SK-N-SH (cell line): ENCODE data around the gene NCAPD3. TPM values are rescaled to one million over a fixed set of nuclear protein-coding genes. Genes with fewer than 3 reads are reported as not detected.

Source experiments
- CTCF ChIA-PET: fragments of 300-600, 350-600 bp; formaldehyde crosslinking; extraction: SDS; loops from one replicate; lab custom pipeline; 2021; lab: Yijun Ruan, JAX
- POLR2A ChIA-PET: fragments of 350-600 bp; sonication (Branson Sonifier 250); formaldehyde crosslinking; extraction: SDS; loops from one replicate; lab custom pipeline; 2020; ENCODE audit warnings: antibody characterized with exemption, inconsistent platforms; lab: Yijun Ruan, JAX
- DNase-seq: peaks from one replicate; pipeline ENCODE4 v3.0.0; 2012
- H2AFZ ChIP-seq: fragments of 200-600 bp; sonication (generic); 2 replicates; pipeline ENCODE4 v1.8.1; 2016; ENCODE audit warnings: antibody characterized with exemption, mild to moderate bottlenecking, low read depth
- H3F3A ChIP-seq: fragments of 200-600 bp; sonication (generic); replicated peaks from 2 replicates; pipeline ENCODE3; 2016; ENCODE audit warnings: antibody characterized with exemption, mild to moderate bottlenecking; ENCODE audit not compliant: insufficient read depth
- H3K27ac ChIP-seq, 2 experiments: fragments of 200-500 bp in 1 of 2; fragments of 200-600 bp in 1 of 2; sonication (Bioruptor generic) in 1 of 2; sonication (generic), shearing (Covaris generic) in 1 of 2; 2 replicates each; pipeline versions ENCODE4 v1.5.1 to v1.6.1; 2014 to 2016; ENCODE audit warnings: low read depth in 2 of 2, inconsistent platforms in 1 of 2, low read length in 1 of 2, mild to moderate bottlenecking in 1 of 2, mixed read lengths in 1 of 2
- H3K27me3 ChIP-seq: fragments of 200-600 bp; sonication (generic), shearing (Covaris generic); 2 replicates; pipeline ENCODE4 v1.6.1; 2016; ENCODE audit warnings: mixed run types; ENCODE audit not compliant: insufficient read depth
- H3K36me3 ChIP-seq, 2 experiments: fragments of 200-500 bp in 1 of 2; fragments of 200-600 bp in 1 of 2; sonication (Bioruptor generic) in 1 of 2; sonication (generic) in 1 of 2; replicated peaks in 1 of 2; 2 replicates each; pipeline versions ENCODE3 to v1.5.1; 2014 to 2016; ENCODE audit warnings: low read length in 1 of 2, mild to moderate bottlenecking in 1 of 2; ENCODE audit not compliant: insufficient read depth in 2 of 2, control insufficient read depth in 1 of 2
- H3K4me1 ChIP-seq, 2 experiments: fragments of 200-500 bp in 1 of 2; fragments of 200-600 bp in 1 of 2; sonication (Bioruptor generic) in 1 of 2; sonication (generic), shearing (Covaris generic) in 1 of 2; 2 replicates each; pipeline versions ENCODE4 v1.5.1 to v1.6.1; 2014 to 2016; ENCODE audit warnings: low read depth in 1 of 2, low read length in 1 of 2, mixed run types in 1 of 2; ENCODE audit not compliant: insufficient read depth in 2 of 2, control insufficient read depth in 1 of 2
- H3K4me2 ChIP-seq: fragments of 200-600 bp; sonication (generic), shearing (Covaris generic); 2 replicates; pipeline ENCODE4 v1.6.1; 2017; ENCODE audit warnings: mixed run types
- H3K4me3 ChIP-seq, 2 experiments: fragments of 200-500 bp in 1 of 2; fragments of 200-600 bp in 1 of 2; sonication (Bioruptor generic) in 1 of 2; sonication (generic), shearing (Covaris generic) in 1 of 2; 2 replicates each; pipeline versions ENCODE4 v1.5.1 to v1.8.1; 2014 to 2016; ENCODE audit warnings: low read depth in 2 of 2, inconsistent platforms in 1 of 2, low read length in 1 of 2, mild to moderate bottlenecking in 1 of 2, mixed read lengths in 1 of 2, moderate library complexity in 1 of 2
- H3K79me2 ChIP-seq: fragments of 200-600 bp; sonication (generic); 2 replicates; pipeline ENCODE4 v1.8.1; 2017; ENCODE audit warnings: mild to moderate bottlenecking; ENCODE audit not compliant: insufficient read depth
- H3K9ac ChIP-seq: fragments of 200-600 bp; sonication (generic); 2 replicates; pipeline ENCODE4 v1.6.1; 2017; ENCODE audit warnings: mixed run types
- H3K9me2 ChIP-seq: fragments of 200-600 bp; sonication (generic); 2 replicates; pipeline ENCODE4 v1.6.1; 2017; ENCODE audit warnings: mixed run types
- H3K9me3 ChIP-seq: fragments of 200-600 bp; sonication (generic); 2 replicates; pipeline ENCODE4 v1.6.1; 2017; ENCODE audit warnings: mixed run types, mild to moderate bottlenecking, moderate library complexity
- H4K20me1 ChIP-seq: fragments of 200-600 bp; sonication (generic); 2 replicates; pipeline ENCODE4 v1.6.1; 2017; ENCODE audit warnings: mild to moderate bottlenecking, mixed run types; ENCODE audit not compliant: insufficient read depth
- EP300 ChIP-seq, 2 experiments: IDR thresholded peaks; 2 replicates each; pipeline versions ENCODE4 v1.4.0 to v1.6.1; 2012; ENCODE audit warnings: borderline replicate concordance in 1 of 2, low read depth in 1 of 2, low read length in 1 of 2
- EZH2phosphoT487 ChIP-seq: fragments of 200-600 bp; sonication (generic); IDR thresholded peaks from 2 replicates; pipeline ENCODE4 v1.6.1; 2017; ENCODE audit warnings: low read depth, mixed run types, mild to moderate bottlenecking, antibody characterized with exemption, moderate library complexity, borderline replicate concordance
- GATA2 ChIP-seq: sonication (generic); formaldehyde crosslinking; IDR thresholded peaks from 2 replicates; pipeline ENCODE4 v1.5.0; 2020; ENCODE audit warnings: mild to moderate bottlenecking, missing genetic modification reagents
- MEF2A ChIP-seq: IDR thresholded peaks from 2 replicates; pipeline ENCODE4 v1.4.0; 2012; ENCODE audit warnings: low read depth, borderline replicate concordance
- MXI1 ChIP-seq: IDR thresholded peaks from 2 replicates; pipeline ENCODE4 v1.6.1; 2012; ENCODE audit warnings: mild to moderate bottlenecking, low read depth, low read length, improper control_type of control experiment
- POLR2AphosphoS5 ChIP-seq: IDR thresholded peaks from 2 replicates; pipeline ENCODE4 v1.6.1; 2012; ENCODE audit warnings: low read depth, low read length
- RCOR1 ChIP-seq: fragments of 150-350 bp; IDR thresholded peaks from 2 replicates; pipeline ENCODE4 v1.6.1; 2017; ENCODE audit warnings: antibody characterized with exemption, low read length
- SMC3 ChIP-seq: IDR thresholded peaks from 2 replicates; pipeline ENCODE4 v1.6.1; 2012; ENCODE audit warnings: low read depth, low read length, improper control_type of control experiment
- TAF1 ChIP-seq: IDR thresholded peaks from 2 replicates; pipeline ENCODE4 v1.6.1; 2012; ENCODE audit warnings: low read depth, mild to moderate bottlenecking, low read length, moderate library complexity, borderline replicate concordance
- TEAD4 ChIP-seq: IDR thresholded peaks from 2 replicates; pipeline ENCODE4 v1.4.0; 2012; ENCODE audit warnings: mild to moderate bottlenecking, borderline replicate concordance; ENCODE audit not compliant: insufficient read depth
- WGBS: methylation state at CpG from one replicate; pipeline ENCODE4 v1.1.6; 2017; ENCODE audit warnings: low lambda C conversion rate; 5-methylcytosine and 5-hydroxymethylcytosine counted together
- polyA plus RNA-seq, 3 experiments: library from polyadenylated mRNA; depleted of rRNA; stranded (reverse); fragments of >200 nt; gene quantifications; 2 replicates each; pipeline ENCODE4 v1.2.3, GENCODE V29; 2012
- TF ChIP-seq, protein P1 (sequence below): IDR thresholded peaks from 2 replicates; pipeline ENCODE4 v1.4.0; 2012; ENCODE audit warnings: low read depth, borderline replicate concordance
- TF ChIP-seq, protein P2 (sequence below): fragments of 200-600 bp; sonication (generic); IDR thresholded peaks from 2 replicates; pipeline ENCODE4 v1.6.1; 2017; ENCODE audit warnings: antibody characterized with exemption, mild to moderate bottlenecking, moderate library complexity
- TF ChIP-seq, protein P3 (sequence below): IDR thresholded peaks from 2 replicates; pipeline ENCODE4 v1.4.0; 2012; ENCODE audit warnings: low read depth, borderline replicate concordance
- TF ChIP-seq, protein P4 (sequence below): IDR thresholded peaks from 2 replicates; pipeline ENCODE4 v1.4.0; 2012; ENCODE audit warnings: low read depth
- TF ChIP-seq, protein P5 (sequence below): IDR thresholded peaks from 2 replicates; pipeline ENCODE4; 2012

NCAPD3 gene
- polyA plus RNA-seq, 1 of the 3 experiments (the other 2 are of a cell fraction) = 19.5 TPM

DNA sequence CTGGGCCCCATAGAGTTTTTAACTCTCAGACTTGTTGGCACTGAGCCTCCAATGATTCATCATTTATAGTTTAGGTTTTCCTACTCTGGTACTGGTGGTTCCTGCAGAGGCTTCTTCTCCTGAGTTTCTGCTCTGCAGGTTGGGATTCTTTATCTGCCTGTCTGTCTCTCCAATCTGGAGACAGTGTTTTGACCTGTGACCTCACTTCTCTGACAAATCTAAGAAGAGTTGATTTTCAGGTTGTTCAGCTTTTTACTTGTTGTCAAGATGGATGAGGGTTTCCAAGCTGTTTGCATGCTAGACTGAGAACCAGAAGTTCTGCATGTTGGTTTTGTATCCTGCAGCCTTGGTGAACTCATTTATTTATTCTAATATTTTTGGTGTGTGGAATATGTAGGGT lies 91.0 kb downstream of the NCAPD3 start:
- H3K4me3 ChIP-seq = no peak overlapping the region
- no peaks in the 10 kb centered on the region for H4K20me1 ChIP-seq
- H3K36me3 ChIP-seq = peaks cover 0 to 11% of the 10 kb centered on the region in 2 experiments
- no peak overlapping the region for H3K9ac ChIP-seq
- peaks cover 12% of the 10 kb centered on the region; the same call in 1 of the 2 replicates for H3K9me3 ChIP-seq
- ChIA-PET CTCF (no interaction called here), POLR2A (no interaction called here)
- no peaks in the 10 kb centered on the region for H3F3A ChIP-seq
- DNase-seq = no peak
- H3K27ac ChIP-seq = no peak overlapping the region
- H3K4me2 ChIP-seq = no peak overlapping the region
- H3K4me1 ChIP-seq = no peaks in the 10 kb centered on the region
- TF ChIP-seq POLR2AphosphoS5 (no peak), EP300 (IDR thresholded peaks at IDR 0.05; ENCODE audit: borderline replicate concordance in 1 of 2, low read depth in 1 of 2, low read length in 1 of 2) (no peak), RCOR1 (no peak), MEF2A (no peak), EZH2phosphoT487 (no peak), TEAD4 (no peak), TAF1 (no peak)
- TF ChIP-seq, protein P1, sequence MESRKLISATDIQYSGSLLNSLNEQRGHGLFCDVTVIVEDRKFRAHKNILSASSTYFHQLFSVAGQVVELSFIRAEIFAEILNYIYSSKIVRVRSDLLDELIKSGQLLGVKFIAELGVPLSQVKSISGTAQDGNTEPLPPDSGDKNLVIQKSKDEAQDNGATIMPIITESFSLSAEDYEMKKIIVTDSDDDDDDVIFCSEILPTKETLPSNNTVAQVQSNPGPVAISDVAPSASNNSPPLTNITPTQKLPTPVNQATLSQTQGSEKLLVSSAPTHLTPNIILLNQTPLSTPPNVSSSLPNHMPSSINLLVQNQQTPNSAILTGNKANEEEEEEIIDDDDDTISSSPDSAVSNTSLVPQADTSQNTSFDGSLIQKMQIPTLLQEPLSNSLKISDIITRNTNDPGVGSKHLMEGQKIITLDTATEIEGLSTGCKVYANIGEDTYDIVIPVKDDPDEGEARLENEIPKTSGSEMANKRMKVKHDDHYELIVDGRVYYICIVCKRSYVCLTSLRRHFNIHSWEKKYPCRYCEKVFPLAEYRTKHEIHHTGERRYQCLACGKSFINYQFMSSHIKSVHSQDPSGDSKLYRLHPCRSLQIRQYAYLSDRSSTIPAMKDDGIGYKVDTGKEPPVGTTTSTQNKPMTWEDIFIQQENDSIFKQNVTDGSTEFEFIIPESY = no peak
- TF ChIP-seq, protein P2, sequence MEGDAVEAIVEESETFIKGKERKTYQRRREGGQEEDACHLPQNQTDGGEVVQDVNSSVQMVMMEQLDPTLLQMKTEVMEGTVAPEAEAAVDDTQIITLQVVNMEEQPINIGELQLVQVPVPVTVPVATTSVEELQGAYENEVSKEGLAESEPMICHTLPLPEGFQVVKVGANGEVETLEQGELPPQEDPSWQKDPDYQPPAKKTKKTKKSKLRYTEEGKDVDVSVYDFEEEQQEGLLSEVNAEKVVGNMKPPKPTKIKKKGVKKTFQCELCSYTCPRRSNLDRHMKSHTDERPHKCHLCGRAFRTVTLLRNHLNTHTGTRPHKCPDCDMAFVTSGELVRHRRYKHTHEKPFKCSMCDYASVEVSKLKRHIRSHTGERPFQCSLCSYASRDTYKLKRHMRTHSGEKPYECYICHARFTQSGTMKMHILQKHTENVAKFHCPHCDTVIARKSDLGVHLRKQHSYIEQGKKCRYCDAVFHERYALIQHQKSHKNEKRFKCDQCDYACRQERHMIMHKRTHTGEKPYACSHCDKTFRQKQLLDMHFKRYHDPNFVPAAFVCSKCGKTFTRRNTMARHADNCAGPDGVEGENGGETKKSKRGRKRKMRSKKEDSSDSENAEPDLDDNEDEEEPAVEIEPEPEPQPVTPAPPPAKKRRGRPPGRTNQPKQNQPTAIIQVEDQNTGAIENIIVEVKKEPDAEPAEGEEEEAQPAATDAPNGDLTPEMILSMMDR = no peak
- TF ChIP-seq, protein P3, sequence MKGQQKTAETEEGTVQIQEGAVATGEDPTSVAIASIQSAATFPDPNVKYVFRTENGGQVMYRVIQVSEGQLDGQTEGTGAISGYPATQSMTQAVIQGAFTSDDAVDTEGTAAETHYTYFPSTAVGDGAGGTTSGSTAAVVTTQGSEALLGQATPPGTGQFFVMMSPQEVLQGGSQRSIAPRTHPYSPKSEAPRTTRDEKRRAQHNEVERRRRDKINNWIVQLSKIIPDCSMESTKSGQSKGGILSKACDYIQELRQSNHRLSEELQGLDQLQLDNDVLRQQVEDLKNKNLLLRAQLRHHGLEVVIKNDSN = no peak
- TF ChIP-seq, protein P4, sequence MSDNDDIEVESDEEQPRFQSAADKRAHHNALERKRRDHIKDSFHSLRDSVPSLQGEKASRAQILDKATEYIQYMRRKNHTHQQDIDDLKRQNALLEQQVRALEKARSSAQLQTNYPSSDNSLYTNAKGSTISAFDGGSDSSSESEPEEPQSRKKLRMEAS = no peak
- TF ChIP-seq, all 33 proteins: peak for 0
- H3K79me2 ChIP-seq = peaks cover 17% of the 10 kb centered on the region; the same call in 1 of the 2 replicates
- no peak overlapping the region for H2AFZ ChIP-seq
- H3K9me2 ChIP-seq = no peaks in the 10 kb centered on the region
- no peaks in the 10 kb centered on the region for H3K27me3 ChIP-seq

DNA sequence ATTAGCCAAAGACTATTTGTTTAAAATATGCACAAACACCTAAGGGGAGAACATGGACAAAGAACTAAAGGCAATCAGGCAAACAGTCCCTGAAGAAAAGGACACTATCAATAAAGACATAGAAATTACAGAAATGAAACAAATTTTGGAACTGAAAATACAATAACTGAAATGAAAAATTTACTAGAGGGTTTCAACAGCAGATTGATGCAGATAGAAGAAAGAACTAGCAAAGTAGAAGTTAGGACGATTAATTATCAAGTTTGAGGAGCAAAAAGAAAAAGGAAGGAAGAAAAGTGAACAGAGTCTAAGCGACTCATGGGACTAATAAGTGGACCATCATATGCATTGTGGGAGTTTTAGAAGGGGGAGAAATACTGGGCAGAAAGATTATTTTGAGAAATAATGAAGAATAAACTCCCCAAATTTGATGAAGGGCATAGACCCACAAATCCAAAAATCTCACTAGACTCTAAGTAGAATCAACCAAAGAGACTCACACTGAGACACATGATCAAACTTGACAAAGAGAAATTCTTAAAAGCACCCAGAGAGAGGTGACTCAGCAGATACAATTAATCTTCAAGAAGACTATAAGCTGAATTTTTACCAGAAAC lies 92.0 kb downstream of the NCAPD3 start:
- Histone ChIP-seq H3K79me2 (peaks cover 20% of the 10 kb centered on the region; the same call in 1 of the 2 replicates), H3F3A (peaks cover 3% of the 10 kb centered on the region), H3K9ac (no peak overlapping the region), H3K4me3 (no peak overlapping the region), H2AFZ (no peak overlapping the region), H4K20me1 (no peaks in the 10 kb centered on the region), H3K9me2 (no peaks in the 10 kb centered on the region), H3K9me3 (peaks cover 12% of the 10 kb centered on the region; the same call in 1 of the 2 replicates), H3K4me2 (no peak overlapping the region), H3K36me3 (peaks cover 0 to 11% of the 10 kb centered on the region in 2 experiments), H3K4me1 (peaks cover 0 to 2% of the 10 kb centered on the region in 2 experiments; a peak in 1 of 4 replicates), H3K27ac (no peak overlapping the region), H3K27me3 (no peaks in the 10 kb centered on the region)
- no peak for DNase-seq
- ChIA-PET CTCF (no interaction called here), POLR2A (no interaction called here)
- 91% methylated on average over 2 of the region's 2 CpGs for WGBS
- TF ChIP-seq GATA2 (no peak), SMC3 (no peak), MXI1 (no peak), TEAD4 (no peak)
- TF ChIP-seq, protein P1 = no peak
- TF ChIP-seq, protein P5, sequence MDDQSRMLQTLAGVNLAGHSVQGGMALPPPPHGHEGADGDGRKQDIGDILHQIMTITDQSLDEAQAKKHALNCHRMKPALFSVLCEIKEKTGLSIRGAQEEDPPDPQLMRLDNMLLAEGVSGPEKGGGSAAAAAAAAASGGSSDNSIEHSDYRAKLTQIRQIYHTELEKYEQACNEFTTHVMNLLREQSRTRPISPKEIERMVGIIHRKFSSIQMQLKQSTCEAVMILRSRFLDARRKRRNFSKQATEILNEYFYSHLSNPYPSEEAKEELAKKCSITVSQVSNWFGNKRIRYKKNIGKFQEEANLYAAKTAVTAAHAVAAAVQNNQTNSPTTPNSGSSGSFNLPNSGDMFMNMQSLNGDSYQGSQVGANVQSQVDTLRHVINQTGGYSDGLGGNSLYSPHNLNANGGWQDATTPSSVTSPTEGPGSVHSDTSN = no peak
